HG03175 (cell line): ENCODE measurements around the gene HESX1.

ENCODE experiments used
- ATAC-seq: cut with Tn5 transposase; IDR thresholded peaks from one replicate; pipeline ENCODE4 v1.9.1; 2021; ENCODE audit warnings: mild to moderate bottlenecking, moderate library complexity; ENCODE audit not compliant: unreplicated experiment

The HESX1 gene

DNA sequence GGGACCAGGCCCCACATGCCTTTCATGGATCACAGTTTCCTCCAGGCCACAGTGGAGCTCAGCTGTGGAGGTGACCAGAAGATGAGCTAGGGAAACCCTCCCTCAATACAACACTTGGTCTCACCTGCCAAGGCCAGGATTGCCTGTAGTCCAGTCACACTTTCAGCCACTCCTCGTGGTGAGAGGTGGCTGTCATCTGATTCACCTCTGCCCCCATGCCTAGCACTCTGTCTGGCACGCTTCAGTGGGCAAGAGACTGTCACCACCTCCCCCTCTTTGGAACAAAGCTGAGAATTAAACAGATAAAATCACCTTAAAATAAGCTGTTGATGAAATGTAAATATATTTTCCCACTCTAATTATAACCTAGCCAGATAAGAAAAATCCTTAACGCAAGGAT lies 30.7 kb downstream of the HESX1 start:
- ATAC-seq, result no peak

DNA sequence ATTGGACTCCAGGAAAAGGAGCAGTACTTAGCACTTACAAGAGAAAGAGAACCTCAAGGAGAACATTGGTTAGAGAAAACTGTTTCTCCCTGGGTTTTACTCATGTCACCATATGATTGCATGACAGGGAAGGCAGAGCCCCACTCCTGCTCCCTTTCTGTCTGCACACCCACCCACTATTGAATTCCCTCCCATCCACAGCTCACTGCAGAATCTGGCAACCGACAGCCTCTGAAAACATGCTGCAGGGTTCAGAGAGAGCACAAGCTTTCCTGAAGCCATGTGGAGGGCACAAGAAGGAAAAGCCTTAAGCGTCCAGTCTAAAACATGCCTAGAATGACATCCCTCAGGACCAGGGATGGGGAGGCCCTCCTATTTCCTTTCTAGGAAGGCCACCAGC lies 31.6 kb downstream of the HESX1 start:
- no peak for ATAC-seq

DNA sequence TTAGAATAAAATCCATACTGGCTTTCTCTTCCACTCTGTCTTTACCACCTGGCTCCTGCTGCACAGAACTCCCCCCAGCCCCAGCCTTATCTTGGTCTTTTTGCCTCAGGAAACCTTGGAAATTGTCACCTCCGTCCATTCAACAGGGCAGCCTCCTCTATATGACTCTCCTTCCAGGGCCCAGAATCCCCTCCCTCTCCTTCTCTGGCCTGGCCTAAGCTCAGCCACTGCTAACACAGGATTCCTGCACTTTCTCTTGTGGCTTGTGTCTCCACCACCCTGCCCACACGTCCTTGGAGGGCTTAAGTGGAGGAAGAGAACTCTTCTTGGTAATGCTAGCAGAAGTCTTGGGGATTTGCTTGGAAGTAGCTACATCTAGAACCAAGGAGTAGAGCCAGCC lies 33.1 kb downstream of the HESX1 start:
- ATAC-seq, result no peak

DNA sequence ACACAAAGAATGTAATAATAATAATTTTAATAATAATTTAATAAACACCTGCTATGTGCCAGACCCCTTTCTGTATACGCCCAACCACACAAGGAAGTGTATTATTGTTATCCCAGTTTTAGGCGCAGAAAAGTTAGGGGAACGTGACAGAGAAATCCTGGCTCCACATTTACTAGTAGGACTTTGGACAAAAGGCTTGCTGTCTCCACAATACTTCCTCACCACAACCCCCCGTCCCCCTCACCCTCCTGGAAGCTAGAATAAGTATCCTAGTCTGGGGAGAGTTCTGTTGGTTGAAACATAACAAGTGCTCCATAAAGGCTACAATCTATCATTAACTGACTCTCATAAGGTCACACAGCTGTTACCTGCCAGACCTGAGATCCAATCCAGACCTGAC lies 34.1 kb downstream of the HESX1 start:
- ATAC-seq, result no peak

DNA sequence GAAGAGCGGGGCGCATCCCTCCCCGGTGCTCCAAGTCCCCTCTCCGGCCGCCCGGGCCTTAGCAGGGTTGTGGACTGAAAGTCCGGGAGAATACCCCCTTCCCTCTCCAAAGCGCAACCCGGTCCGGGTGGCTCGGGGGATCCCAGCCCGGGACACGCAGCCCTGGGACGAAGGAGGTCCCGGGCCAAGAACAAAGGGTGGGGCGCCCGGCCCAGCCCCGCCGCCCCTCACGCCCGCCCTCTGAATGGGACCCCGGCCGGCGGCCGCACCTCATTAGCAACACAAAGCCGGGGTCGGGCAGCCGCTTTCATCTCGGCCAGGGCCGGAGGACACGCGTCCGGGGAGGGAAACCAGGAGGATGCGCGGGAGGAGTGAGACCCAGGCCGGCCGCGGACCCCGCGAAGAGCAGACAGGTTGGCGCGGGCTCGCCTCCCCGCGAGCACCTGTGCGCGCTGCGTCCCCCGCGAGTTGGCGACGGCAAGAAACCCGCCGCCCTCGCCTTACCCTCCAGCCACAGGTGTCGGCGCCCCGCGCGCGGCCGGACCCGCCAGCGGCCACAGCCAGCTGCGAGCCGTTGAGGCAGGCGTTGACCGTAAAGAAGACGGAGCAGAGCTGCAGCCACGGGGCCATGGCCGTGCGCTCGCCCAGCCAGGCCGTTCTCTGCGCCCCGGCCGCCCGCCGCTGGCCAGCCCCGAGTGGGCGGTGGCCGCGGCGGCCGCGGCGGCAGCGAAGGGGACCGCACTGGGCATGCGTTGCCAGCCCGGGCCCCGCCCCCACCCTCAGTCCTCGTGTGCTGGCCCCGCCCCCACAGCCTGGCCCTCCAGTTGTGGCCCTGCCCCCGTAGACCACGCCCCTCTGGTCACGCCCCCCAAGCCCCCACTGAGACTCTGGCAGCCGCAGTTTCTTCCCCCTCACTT lies 34.9 kb downstream of the HESX1 start, which contains the start of gene IL17RD:
Gene IL17RD (minus strand): TSS at position 697 of the 917 bp plus-strand sequence. CDS start 67 bp downstream, at position 630.
- ATAC-seq, result no peak

DNA sequence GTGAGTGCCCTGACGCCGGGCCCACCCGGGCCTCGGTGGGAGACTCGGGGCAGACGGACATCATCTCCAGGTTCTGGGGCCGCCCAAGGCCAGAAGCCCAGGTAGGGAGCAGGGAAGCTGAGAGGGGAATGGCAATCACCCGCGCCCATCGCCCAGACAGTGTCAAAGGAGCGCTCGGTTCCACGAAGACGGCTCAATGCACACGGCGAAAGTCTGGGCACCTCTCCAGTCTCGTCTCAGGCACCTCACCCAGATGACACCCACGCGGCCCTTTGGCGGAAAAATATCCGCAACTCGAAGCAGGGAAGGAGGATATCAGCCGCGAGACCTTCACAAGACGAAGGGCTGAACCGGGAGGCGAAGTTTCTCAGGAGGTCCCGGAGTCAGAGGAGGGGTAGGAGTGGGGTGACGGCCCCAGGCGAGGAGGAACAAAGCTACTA lies 35.5 kb downstream of the HESX1 start:
- no peak for ATAC-seq

DNA sequence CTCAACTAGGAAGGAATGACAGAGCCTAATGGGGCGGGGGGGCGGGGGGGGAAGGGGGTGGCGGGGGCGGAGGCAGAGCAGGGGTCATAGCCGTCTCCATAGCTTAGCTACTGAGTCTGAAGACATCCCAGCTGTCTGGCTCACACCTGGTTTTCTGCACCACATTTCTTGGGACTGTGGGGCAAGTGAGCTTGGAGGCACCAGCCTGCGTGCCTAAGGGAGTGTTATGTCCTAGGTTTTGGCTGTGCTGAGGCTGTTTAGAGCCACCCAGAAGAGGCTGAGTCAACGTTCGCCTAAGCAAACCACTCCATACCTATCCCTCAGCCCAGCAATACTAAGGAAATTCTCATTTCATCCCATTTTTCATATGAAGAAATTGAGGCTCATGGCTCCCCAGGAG lies 36.0 kb downstream of the HESX1 start:
- no peak for ATAC-seq

DNA sequence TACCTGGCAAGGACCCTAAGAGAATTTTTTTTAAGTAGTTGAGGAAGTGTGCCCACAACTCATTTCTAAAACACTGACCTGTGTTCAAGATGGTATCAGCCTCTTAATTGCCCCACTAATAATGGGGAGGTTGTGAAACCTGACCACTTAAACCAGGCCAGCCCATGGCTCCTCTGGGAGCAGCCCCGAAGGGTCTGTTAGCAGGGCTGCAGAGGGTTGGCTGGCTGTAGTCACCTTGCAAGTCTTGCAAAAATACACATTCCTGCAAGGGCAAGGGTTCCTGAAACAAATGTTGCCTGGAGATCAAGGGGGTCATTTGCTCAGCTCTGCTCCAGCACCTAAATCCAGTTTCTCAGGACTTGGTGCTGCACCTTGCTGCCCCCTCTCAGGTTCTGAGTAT lies 37.9 kb downstream of the HESX1 start:
- no peak for ATAC-seq

DNA sequence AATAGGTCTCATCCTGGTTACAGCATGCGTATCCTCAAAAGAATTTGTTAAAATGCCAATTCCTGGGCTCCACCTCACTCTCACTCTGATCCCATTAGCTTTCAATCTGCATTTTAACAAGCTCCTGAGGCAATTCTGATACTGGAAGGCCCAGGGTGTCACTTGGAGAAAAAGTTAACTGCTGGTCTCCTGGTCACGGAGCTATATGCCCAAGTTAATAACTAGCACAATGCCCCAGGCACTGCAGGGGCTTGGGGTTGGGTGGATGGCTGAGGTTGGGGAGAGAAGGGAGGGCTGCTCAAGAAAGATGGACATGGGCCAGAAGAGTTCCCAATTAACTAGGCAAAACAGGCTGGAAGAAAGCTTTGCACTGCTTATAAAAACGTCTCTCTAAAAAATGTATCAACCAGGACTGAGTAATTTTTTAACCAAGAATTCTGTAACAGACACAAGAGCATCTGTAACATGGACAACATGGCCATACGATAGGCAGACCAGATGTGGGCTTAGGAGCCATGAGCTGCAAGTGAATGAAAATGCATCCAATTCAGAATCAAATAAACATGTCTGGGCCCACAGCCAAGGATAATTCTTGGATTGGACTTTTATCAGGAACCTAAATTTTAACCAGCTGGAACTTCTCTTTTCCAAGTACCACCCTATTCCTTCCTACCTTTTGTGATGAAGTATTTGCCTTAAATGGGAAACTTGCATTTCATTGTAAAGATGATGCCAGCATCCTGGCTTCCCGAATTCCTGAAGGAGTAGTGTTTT lies 38.8 kb downstream of the HESX1 start:
- ATAC-seq, result no peak

DNA sequence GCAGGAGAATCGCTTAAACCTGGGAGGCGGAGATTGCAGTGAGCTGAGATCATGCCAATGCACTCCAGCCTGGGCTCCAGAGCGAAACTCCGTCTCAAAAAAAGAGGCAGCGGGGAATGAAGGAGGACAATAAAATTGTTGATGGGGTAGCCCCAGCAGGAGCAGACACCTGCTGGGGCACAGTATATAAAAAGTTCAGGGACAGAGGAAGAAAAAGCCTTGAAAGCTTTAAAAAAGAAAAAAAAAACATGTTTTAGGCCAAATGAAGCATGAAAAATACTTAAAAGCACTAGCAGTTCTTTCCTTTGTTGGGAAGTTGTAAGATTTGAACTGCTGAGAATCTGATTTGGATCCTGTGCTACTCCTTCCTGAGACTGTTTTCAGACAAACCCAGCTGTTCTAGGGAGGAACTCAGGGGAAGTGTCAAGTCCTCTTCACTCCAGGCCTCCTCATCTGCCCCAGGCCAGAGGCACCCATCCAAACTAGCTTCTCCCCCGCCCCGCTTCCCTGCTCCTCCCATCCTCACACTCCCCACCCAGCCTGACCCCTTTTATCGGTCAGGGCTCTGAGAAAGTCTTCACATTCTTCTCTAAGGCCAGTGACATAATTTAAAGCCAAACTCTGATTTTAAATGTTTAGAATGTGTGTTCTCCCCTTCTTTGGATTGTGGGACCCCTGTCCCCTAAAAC lies 39.6 kb downstream of the HESX1 start:
- no peak for ATAC-seq

DNA sequence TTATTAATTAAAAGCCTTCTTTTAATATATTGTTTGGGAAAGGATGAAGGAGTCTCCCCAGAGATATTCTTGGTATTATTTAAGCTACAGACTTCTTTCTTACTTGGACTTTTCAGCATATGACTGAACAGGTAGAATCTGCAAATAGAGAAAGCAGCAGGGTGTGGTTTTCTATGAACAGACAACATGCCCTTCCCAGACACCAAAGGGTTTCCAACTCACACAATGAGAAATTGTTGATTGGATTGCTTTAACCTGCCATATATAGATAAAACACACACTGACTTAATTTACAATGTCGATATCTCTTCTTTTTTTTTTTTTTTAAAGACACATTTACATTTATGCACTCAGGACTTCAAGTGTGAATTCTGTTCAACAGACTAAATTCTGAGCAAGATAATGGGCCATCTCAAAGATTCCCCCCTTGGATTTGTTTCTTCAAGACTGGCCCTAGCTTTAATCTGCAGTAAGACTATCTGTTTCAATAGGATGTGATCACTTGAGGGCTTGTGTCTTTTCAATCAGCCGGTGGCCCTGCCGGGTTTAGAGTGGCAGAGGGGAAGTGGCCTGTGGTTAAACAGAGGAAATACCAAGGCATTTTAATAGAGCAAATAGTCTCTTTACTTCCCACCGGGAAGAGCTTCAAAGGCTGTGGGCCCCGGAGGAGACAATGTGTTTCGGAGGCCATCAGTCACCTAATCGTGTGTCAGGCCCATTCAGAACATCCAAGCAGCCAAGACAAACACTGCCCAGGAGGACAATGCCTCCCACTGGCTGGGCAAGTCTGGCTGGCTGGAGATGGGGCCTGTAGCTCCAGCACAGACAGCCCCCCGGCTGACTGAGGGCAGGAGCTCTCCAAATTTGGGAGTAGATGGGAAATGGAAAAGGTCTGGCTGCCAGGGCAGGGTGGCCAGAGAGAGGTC lies 40.7 kb downstream of the HESX1 start:
- no peak for ATAC-seq

DNA sequence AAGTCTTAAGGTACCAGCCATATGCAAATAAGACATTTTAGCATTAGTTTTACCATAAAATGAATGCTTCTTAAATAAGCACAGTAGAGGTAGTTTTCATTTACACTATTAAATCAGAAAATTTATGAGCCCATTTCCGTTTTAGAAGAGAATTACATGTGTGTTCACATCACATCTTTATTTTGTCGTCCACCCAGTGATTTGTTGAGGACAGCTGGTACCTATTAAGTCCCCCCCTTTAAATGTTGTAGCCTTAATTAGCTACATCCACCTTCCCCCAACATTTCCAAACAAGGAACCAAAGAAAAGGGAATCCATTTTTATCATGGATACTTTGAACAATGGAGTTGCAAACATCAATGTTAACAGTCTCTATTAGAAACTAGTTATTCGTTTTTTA lies 41.5 kb downstream of the HESX1 start:
- no peak for ATAC-seq

DNA sequence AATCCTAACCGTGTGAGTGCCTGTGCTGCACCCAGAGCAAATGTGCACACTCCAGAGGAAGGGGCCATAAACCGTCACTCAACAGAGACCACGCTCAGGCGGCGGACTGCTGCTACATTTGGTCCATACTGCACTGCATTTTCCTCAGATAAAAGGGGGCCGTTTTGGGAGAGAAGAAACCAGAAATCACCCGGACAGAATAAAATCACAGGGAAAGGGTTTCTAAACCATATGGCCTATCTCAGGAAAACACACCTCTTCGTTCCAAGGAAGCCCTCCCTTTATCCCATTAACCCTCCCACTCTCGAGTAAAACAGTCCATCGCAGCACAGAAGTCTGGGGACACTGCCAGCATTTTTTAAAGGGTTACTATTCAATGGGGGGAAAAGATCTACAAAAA lies 42.2 kb downstream of the HESX1 start:
- ATAC-seq, result no peak

DNA sequence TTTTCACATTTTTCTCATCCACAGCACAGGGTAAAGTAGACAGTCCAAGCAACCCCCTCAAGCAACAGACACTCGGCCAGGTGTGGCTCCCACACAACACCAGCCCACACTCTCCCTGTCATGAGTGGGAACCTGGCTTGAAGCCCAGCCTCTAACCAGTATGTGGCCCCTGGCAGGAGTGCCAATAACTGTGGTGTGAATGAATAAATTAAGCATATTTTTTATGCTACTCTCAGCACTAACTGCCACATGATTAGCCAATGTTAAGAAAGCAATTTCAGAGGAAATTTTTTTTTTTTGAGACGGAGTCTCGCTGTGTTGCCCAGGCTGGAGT lies 44.5 kb downstream of the HESX1 start:
- no peak for ATAC-seq

DNA sequence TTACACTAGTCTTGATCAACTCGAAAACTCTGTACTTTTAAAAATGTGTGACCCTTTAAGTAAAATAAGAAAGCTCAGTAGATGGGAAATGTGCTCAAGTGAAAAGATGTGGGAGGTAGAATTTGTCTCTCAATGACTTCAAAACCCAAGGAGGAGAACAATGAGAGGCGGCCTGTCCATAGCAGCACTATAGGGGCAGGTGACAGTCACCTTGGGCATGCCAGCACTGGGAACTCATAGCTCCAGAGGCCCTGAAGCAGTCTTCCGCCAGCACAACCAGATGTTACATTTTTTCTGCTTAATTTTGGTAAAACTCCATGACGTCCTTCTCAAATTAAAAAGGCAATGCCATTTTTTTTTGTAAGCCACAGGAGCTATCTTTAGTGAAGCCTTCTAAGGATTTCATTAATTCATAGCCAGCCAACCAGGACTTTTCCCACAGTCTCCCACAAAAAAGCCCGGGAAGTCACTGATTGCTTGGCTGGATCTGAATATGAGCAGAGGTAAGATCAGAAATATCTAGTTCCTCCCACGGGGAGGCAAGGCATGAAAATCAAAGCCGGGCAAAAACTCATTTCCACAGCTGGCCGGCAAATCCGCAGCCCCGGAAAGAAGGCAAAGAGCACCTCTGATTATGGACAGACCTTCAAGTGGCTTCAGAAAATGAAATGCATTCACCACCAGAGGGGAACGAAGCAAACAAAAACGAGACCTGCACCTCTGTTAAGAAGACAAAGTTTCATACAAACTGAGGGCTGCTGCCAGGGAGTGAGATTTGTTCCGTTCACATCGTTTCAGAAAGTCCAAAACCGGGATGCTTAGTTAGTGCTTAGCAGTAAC lies 45.1 kb downstream of the HESX1 start:
- no peak for ATAC-seq

DNA sequence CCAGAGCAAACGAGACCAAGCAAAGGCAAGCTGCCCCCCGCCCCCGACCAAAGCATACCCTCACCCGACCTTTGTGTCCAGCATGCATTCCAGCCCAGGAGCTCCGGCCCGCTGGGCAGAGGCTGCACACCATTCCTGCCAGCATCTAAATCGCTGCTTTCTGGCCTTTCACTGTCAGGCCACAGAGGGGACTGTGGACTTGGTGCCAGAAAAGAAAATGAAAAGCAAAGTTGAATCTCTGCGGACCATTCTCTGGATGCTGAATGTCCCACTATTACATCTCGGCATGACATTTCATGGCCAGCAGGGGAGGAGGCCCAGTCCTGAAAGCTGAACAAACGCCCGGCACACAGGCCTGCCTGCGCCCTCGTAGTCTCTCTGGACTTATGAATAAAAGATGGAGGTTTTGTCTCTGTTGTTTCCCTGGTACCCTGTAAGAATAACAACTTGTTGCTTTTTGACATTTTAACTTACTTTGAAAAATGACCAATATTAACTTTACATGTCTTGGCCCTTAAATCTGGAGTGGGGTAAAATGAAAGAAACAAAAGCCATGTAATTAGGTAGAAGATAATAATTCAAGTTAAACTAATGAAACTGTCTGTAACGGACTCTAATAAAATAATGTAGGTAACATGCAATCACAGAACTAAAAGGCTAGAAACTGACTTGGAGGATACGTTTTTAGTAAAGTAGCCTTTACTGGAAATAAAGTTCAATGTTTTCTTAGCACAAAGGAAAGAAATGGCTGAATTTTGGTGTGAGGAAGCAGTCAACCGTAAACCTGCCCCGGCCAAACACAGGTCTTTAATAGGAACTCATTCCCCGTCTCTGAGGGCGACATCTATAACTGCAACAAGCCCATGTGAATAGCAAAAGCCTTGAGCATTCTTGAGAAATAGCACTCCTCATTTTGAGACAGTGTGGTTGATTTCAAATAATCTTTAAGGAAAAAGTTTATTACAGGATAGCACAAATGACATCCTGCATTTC lies 47.3 kb downstream of the HESX1 start:
- no peak for ATAC-seq

DNA sequence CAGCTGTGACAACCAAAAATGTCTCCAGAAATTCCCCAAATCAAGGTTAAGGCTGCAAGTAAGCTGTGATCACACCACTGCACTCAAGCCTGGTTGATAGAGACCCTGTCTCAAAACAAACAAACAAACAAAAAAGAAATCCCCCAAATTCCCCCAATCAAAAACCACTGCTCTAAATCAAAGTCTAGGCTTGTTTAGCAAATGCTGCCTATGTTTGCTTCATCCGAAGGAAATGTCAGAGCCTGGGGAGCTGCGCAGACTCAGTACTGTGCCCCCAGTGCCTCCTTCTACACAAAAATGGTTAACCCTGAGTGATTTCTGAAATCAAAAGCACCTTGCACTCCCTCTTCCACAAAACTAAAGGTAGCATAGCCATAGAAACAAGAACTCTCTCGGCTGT lies 48.0 kb downstream of the HESX1 start:
- ATAC-seq, result no peak

DNA sequence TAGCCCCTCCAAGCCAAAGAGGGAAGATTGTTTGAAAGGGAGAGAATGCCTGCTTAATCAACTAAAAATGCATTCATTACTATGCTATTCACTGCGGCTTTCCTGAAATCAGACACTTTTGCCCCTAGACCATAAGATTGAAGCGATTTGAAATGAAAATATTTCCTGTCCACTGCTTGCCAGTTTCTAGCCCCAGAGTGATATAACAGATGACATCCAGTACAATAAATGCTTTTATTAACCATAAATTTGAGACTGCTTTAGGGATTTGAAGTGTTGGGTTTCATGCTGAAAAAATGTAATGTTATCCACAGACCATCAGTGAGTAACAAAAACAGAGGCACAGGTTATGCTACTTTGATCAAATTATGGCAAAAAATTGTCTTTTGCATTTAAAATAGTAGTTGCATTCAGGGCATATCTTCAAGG lies 48.7 kb downstream of the HESX1 start:
- ATAC-seq, result no peak
